Osteocyte (in vitro differentiated cells): Measurements from ENCODE around the gene EDAR. TPM values are rescaled to one million over a fixed set of nuclear protein-coding genes. Genes with fewer than 3 reads are reported as not detected.

Source experiments
- DNase-seq: peaks from one replicate; pipeline ENCODE4 v3.0.0; 2021; ENCODE audit warnings: mixed read lengths; ENCODE audit not compliant: unreplicated experiment; ENCODE audit errors: extremely low spot score
- H3K27ac Mint-ChIP-seq: one replicate; pipeline ENCODE4 v1.8.0; 2021; ENCODE audit warnings: mild to moderate bottlenecking, mixed read lengths; ENCODE audit not compliant: unreplicated experiment
- H3K27me3 Mint-ChIP-seq: one replicate; pipeline ENCODE4 v1.8.0; 2021; ENCODE audit warnings: mixed read lengths; ENCODE audit not compliant: unreplicated experiment
- H3K36me3 Mint-ChIP-seq: one replicate; pipeline ENCODE4 v1.8.0; 2021; ENCODE audit warnings: mixed read lengths; ENCODE audit not compliant: unreplicated experiment
- H3K4me1 Mint-ChIP-seq: one replicate; pipeline ENCODE4 v1.8.0; 2021; ENCODE audit warnings: mixed read lengths; ENCODE audit not compliant: unreplicated experiment
- H3K4me3 Mint-ChIP-seq: one replicate; pipeline ENCODE4 v1.8.0; 2021; ENCODE audit warnings: mild to moderate bottlenecking, moderate library complexity, mixed read lengths; ENCODE audit not compliant: unreplicated experiment
- H3K9me3 Mint-ChIP-seq: one replicate; pipeline ENCODE4 v1.8.0; 2021; ENCODE audit warnings: mixed read lengths; ENCODE audit not compliant: unreplicated experiment
- total RNA-seq: library from RNA; stranded (reverse); gene quantifications from 2 replicates; pipeline ENCODE4 v1.2.1, GENCODE V29; 2021
- TF ChIP-seq, protein P1 (sequence below): fragments of 200-600 bp; sonication (generic); IDR thresholded peaks from 2 replicates; pipeline ENCODE4 v1.5.0; 2021; ENCODE audit warnings: antibody characterized with exemption, mild to moderate bottlenecking, moderate library complexity

The EDAR gene
- total RNA-seq, 1 donor from 2014 or later = not detected

DNA sequence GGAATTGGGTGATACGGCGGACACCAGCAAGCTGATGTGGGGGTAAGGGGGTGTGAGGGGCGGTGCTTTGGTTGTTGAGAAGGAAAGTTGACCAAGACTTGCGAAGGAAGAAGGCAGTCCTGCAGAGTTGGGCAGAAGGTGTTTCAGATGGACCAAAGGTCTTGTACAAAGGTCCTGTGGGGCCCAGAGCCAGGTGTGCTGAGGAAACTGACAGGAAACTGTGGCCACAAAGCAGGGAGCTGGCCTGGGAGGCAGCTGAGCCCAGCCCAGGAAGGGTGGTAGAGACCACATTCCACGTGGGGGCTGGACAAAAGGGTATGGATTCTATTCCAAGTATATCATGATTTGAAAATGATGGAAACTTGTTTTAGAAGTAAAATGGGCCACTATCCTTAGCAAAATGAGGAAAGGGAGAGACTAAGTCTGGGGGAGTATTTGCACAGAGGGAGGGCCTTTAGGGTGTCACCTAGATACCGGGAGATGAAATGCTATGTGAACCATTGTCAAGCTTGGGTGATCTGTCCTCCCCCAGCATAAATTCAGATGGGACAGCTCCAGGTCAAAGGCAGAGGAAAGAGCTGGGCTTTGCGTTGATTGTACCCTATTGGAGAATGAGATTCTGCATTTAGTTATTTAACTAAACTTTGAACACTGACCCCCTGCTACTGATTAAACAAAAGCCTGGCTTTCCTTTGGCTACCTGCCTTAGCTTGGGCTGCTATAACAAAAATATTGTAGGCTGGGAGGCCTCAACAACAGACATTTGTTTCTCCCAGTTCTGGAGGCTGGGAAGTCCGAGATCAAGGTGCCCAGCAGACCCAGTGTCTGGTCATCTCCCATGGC is 4.3 kb upstream of the EDAR start:
- H3K4me3 Mint-ChIP-seq = no peak overlapping the region
- no peak overlapping the region for H3K27ac Mint-ChIP-seq
- H3K36me3 Mint-ChIP-seq = no peaks in the 10 kb centered on the region
- TF ChIP-seq, protein P1, sequence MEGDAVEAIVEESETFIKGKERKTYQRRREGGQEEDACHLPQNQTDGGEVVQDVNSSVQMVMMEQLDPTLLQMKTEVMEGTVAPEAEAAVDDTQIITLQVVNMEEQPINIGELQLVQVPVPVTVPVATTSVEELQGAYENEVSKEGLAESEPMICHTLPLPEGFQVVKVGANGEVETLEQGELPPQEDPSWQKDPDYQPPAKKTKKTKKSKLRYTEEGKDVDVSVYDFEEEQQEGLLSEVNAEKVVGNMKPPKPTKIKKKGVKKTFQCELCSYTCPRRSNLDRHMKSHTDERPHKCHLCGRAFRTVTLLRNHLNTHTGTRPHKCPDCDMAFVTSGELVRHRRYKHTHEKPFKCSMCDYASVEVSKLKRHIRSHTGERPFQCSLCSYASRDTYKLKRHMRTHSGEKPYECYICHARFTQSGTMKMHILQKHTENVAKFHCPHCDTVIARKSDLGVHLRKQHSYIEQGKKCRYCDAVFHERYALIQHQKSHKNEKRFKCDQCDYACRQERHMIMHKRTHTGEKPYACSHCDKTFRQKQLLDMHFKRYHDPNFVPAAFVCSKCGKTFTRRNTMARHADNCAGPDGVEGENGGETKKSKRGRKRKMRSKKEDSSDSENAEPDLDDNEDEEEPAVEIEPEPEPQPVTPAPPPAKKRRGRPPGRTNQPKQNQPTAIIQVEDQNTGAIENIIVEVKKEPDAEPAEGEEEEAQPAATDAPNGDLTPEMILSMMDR = no peak
- no peak for DNase-seq
- H3K27me3 Mint-ChIP-seq = peaks cover 52% of the 10 kb centered on the region
- peaks cover 5% of the 10 kb centered on the region for H3K4me1 Mint-ChIP-seq
- H3K9me3 Mint-ChIP-seq = no peaks in the 10 kb centered on the region

DNA sequence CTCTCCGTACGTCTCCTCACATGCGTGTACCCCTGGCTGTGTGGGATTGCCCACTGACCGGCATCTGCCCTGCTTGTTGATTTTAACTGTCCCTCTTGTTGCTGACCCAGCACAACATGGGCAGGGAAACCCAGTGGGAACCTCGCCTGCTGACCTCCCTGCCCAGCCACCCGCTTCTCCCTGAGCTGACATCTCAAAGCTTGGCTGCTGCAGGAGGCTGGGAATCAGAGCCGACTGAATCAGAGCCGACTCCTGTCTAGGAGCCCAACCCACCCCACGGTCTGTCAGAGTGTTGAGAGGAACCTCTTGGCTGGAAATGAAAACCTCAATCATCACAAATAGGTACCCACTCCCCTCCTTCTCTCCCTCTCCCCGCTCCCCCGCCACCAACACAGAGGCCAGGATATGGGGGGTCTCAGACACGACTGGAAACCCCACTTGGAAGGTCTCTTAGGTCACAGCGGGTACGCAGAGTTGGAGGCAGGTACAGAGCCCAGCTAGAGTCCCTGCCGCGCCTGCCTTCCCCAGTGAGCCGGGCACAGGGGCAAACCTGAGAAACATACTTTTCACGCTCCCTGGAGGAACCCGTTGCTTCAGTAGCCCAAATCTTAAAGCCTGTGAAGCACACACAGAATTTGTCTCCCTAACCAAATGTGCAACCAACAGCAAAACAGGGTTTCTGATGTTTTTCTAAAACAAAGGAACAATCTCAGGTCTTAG is 784 bp downstream of the EDAR start:
- TF ChIP-seq, protein P1 = no peak
- Mint-ChIP-seq H3K9me3 (no peaks in the 10 kb centered on the region), H3K4me1 (peaks cover 10% of the 10 kb centered on the region), H3K27ac (no peak overlapping the region), H3K4me3 (no peak overlapping the region), H3K27me3 (peaks cover 91% of the 10 kb centered on the region), H3K36me3 (peaks cover 3% of the 10 kb centered on the region)
- no peak for DNase-seq

DNA sequence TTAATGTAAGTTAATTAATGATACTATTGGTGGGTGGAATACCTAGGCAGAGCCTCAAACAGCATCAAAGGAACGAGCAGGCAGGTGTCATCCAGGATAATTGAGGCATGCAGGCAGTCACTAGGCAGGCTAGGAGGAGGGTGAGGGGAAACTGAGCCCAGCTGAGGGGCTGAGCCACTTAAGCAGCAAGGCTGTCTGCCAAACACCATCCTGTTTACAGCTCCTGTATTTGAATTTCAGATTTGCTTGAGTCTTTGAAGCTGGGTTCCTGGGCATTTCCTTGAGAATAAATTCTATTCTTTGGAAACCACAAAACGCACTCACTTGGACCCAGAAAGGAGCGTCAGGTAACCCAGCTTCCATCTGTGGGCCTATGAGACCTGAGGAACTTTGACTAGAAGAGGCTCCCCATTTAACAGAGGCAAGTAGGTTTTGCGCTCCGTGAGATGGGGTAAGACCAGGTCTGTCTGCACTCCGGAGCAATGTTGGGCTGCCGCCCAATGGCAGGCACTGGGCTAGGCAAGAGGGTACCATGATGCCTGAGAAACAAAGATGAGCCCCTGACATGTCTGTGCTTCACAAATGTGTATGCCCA is 2.0 kb downstream of the EDAR start:
- Mint-ChIP-seq H3K4me3 (no peak overlapping the region), H3K27ac (no peak overlapping the region), H3K4me1 (peaks cover 10% of the 10 kb centered on the region), H3K36me3 (peaks cover 3% of the 10 kb centered on the region), H3K9me3 (no peaks in the 10 kb centered on the region), H3K27me3 (peaks cover 92% of the 10 kb centered on the region)
- no peak for DNase-seq
- TF ChIP-seq, protein P1 = no peak

DNA sequence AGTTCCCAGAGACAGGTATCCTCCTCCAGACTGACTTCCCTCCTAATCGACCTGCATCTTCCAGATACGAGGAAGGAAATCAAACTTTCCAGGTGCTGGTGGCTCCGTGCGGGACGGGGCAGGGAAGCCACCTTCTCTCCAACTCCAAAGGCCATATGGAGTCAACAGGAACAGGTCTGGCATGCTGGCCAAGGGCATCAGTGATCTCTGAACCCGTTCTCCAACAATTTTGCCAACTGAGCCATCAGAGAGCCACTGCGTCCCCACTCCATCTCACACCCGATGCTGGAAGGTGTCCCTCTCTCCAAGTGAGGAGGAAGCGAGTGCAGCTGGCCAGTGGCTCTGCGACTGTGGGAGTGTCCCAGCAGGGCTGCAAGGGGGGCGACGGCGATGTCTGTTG is 5.4 kb downstream of the EDAR start:
- H3K27me3 Mint-ChIP-seq = peaks cover 78% of the 10 kb centered on the region
- H3K36me3 Mint-ChIP-seq = peaks cover 3% of the 10 kb centered on the region
- no peaks in the 10 kb centered on the region for H3K9me3 Mint-ChIP-seq

More for the DNA sequence above, 5.4 kb downstream of the EDAR start:
- Mint-ChIP-seq H3K4me1 (peaks cover 12% of the 10 kb centered on the region), H3K27ac (no peak overlapping the region), H3K4me3 (no peak overlapping the region)
- TF ChIP-seq, protein P1 = no peak
- DNase-seq = no peak
